HTR-8/SVneo (cell line): ENCODE results near the gene OR10AD1.
A peak's percentile ranks its signal among the peaks of the same experiment; 100 is the strongest.
"Not testable (repeated sequence)": the region's sequence is repeated elsewhere in the genome, so short reads cannot be mapped to it uniquely, and the experiment has no call there.

ENCODE experiments used
- DNase-seq: peaks from one replicate; pipeline ENCODE4 v3.0.0; 2011; ENCODE audit warnings: low spot score, mixed read lengths; ENCODE audit not compliant: insufficient read length
- FAIRE-seq: peaks from 2 replicates; lab custom pipeline; 2011; peaks lifted over from hg19 to GRCh38; lab: Jason Lieb, UNC

Gene OR10AD1

DNA sequence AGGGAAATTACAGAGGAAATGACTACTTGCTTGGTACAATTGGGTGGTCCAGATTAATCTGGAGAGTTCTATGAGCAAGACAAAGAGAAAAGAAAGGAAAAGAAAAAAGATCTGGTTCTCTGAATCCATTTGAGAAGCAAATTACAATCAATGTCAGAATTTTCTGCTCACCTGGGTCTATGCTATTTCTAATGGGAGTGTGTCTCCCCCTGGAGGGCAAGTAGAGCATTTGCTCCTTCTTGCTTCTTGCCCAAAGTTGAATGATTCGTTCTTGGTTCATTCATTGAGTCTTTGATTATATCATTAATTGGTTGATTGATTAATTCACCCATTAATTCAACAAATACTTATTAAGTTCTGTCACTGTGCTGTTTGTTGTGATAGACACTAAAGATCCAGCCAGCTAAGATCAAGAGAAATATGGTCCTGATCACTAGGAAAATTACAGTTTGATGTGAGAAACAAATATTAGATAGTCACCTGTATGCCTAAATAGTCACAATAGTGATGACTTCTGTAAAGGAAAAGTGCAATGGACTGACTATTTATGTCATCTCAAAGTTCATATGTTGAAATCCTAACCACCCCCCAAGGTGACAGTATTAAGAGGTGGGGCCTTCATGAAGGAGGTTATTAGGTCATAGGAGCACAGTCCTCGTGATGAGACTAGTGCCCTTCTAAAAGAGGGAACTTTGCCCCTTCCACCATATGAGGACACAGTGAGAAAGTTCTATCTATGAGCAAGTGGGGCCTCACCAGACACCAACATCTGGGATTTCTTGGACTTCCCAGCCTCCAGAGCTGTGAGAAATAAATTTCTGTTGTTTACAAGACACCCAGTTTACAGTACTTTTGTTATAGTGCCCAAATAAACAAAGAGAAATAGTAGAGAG is 37.8 kb downstream of the OR10AD1 start:
- DNase-seq, result peak; percentile 53
- FAIRE-seq, result peak; percentile 38

DNA sequence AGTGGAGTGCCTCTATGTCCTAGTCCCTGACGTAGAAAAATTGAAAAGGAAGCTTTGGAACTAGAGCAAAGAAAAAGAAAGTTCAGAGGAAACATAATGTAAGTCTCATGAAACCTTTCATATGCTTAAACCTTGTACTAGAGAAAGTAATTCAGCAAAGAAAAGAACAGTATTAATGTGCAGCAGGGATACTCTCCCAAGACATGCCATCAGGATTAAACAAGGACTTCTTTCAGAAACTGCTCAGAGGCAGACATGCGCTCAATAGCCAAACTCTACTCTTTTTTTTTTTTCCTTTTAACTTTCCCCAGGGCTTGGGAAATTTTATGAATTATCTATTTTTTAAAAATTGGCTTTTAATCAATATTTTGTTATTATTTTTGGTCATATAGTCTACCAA is 38.6 kb downstream of the OR10AD1 start:
- FAIRE-seq, result no peak
- DNase-seq, result no peak

DNA sequence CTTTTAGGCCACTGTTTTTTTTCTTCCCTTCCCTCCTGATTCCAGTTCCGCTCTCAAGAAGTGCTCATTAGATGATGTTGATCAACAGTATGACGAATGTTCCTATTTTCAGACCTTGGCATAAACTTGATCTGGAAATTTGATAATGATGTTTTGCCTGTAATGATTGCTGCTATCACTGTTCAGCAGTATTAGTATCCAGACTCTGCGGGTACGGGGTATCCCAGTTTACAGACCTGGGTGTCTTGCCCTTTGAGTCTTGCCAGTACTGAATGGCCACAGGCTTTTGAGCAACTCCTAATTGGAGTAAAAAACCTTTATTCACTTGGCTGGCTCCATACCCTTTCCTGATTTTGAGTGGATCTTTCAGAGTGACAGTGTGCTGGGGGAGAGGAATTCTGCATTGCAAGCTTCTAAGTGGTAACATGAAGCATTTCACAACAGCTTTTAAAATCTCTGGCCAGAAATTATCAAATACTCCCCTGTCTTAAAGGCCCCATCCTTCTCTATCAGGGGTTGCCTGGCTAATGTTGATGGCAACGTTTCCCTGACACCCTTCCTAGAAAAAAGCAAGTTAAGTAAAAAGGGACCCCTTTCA is 39.8 kb downstream of the OR10AD1 start:
- no peak for DNase-seq
- FAIRE-seq, result no peak

DNA sequence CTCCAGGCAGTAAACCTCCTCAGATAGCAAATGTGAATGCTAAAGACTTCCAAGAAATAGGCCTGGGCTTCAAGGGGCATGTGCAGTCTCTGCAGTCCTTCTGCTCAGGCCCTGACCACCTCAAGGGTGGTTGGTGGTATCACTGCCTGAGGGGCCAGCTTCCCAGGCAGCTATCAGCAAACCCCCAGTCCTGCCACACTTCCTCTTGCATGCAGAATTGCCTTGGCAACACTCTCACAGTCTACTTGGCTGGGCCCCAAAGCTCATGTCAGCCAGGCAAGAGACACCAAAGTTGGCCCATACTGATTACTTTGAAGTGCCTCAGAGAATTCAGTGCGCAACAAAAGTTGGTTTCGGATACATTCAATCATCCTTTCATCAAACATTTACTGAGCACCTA is 42.3 kb downstream of the OR10AD1 start:
- no peak for DNase-seq
- no peak for FAIRE-seq

DNA sequence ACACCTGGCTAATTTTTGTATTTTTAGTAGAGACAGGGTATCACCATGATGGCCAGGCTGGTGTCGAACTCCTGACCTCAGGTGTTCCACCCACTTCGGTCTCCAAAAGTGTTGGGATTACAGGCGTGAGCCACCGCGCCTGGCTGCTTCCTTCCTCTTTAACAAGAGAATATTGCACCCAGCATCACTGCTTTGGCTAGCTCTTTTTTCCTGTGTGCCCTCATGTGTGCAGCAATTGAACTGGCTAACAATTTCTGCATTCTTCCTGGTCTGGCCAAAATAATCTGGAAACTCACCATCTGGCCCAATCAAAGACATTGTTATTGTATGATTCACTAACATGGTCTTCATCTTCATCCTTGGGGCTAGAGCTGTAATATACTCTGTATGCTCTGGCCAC is 43.0 kb downstream of the OR10AD1 start:
- FAIRE-seq (no peak), DNase-seq (no peak)

DNA sequence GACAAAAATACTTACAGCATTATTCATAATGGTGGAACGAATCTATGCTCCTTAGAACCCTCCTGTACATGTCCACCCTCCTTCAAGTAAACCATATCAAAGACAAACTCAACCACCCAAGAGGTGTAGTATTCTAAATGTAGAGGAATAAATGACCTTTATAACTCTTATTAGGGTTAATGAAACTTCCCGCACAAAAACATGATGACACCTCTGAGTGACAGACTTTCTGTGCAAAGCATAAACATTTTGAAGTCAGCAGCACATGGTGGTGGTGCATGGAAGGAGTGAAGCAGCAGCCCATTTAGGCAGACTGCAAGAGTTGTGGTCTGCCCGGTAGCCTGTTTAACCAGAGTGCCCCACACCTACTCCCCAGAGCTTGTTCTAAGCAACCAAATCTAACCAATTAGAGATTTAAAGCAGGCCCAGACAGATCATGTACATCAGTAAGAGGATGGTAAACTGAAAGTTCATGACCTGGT is 45.2 kb downstream of the OR10AD1 start:
- FAIRE-seq (no peak), DNase-seq (no peak)

DNA sequence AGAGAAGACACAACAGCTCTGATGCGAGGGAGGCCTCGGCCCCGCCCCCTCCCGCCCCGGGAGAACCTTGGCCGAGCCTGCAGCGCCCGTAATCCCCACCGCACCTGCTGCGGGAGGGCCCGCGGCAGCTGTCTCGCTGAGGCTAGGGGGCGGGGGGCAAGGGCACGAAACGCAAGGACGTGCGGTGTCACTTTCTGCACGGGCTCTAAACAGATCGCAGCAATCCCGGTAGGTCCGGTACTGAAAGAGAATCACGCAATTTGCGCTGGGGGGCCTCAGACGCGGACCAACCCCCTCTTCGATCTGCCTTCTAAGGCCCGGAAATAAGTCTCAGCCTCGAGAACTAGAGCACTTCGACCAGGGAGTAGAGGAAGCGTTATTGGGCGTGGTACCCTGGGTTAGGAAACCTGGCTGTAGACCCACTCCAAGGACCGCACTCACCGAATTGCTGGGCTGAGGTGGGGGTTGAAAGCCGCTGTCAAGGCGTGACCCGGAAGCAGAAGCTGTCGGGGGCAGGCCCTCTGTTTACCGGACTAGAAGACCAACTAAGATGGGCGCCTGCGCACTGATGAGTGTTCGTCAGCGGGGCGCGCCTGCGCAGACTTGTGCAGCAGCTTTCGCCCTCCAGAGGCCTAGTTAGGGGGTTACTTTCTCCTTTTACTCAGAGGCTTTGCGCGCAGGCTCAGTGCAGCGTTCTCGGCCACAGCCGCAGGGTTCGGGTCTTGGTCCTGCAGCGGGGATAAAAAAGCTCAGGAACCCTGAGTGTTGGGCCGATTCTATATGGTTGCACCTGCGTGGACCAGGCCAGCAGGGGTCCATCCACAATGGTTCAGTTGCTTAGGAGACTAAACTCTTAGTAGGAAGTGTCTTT is 45.8 kb downstream of the OR10AD1 start, which contains the start of gene ASB8:
ASB8 (minus strand) TSS at position 498 of the 871 bp plus-strand sequence. CDS start 4,019 bp downstream, outside the sequence.
- peak; percentile 70 for FAIRE-seq
- peak; percentile 99 for DNase-seq

DNA sequence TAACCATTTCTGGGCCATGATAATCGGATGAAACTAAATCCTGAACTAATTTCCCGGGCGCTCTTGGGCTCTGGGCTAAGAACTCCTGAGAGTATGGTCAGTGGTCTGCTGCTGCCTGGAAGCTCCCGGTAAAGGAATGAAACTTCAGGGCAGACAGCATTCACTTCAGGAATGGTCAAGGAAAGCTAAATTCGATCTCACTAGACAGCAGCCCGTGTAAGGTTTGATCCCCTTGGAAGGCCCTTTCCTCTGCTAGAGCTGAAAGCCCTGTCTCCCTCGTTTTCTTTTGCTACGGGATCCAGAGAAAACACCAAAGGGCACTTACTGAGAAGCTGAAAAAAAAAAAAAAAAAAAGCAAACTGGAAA is 46.5 kb downstream of the OR10AD1 start:
- FAIRE-seq (no peak), DNase-seq (no peak)

DNA sequence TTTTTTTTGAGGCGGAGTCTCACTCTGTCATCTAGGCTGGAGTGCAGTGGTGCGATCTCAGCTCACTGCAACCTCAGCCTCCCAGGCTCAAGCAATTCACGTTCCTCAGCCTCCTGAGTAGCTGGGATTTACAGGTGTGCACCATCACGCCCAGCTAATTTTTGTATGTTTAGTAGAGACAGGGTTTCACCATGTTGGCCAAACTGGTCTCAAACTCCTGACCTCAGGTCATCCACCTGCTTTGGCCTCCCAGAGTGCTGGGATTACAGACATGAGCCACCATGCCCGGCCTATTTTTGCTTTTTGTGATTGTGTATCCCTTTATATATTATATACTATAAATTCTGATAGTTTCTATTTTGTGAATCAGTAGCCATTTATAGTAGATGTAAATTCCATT is 47.3 kb downstream of the OR10AD1 start:
- not testable (repeated sequence) for DNase-seq, FAIRE-seq
